GM12874 (cell line): ENCODE results near the gene MORN1.

Experiments used
- TF ChIP-seq, protein P1 (sequence below): IDR thresholded peaks from 2 replicates; pipeline ENCODE4 v1.5.1; 2011; ENCODE audit warnings: low read depth, mild to moderate bottlenecking, control low read depth, low read length, moderate library complexity; ENCODE audit not compliant: insufficient read depth

MORN1 gene

DNA sequence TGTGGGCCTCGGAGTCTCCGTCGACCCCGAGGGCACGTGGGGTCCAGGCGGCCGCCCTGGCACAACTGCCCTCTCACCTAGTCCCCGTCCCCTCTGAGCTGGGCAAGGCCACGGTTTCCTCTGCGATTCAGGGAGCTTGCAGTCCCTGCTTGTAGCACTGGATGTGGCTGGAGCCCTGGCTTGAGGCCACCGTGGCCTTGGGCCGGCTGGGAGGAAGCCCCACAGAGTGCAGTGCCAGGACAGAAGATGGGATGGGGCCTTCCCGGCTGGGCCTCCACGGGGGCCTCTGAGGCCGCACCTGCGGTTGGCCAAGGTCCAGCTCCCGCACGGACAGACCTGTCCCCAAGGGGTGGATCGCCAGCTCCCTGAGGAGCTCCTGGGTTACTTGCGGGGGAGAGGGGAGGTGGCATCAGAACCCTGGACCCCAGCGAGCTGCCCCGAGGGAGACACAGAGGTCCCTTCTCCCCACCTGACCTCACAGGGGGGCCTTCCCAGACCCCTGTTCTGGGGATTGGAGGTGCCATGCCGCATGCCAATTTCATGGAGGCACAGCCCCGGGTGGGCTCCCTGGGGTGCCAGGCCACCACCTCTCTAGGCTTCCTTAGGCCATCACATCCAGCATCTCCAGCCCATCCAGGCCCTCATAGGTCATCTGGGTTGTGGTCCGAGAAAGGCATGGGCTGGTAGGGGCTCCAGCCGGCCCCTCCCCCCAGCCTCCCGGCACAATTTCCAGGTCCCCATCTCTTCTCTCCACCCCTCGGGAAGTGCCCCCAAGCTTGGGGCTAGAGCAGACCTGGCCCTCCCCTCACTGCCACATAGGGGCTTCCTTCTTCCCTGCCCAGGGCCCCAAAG, 80.8 kb downstream of the MORN1 start:
- TF ChIP-seq, protein P1, sequence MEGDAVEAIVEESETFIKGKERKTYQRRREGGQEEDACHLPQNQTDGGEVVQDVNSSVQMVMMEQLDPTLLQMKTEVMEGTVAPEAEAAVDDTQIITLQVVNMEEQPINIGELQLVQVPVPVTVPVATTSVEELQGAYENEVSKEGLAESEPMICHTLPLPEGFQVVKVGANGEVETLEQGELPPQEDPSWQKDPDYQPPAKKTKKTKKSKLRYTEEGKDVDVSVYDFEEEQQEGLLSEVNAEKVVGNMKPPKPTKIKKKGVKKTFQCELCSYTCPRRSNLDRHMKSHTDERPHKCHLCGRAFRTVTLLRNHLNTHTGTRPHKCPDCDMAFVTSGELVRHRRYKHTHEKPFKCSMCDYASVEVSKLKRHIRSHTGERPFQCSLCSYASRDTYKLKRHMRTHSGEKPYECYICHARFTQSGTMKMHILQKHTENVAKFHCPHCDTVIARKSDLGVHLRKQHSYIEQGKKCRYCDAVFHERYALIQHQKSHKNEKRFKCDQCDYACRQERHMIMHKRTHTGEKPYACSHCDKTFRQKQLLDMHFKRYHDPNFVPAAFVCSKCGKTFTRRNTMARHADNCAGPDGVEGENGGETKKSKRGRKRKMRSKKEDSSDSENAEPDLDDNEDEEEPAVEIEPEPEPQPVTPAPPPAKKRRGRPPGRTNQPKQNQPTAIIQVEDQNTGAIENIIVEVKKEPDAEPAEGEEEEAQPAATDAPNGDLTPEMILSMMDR = no peak

DNA sequence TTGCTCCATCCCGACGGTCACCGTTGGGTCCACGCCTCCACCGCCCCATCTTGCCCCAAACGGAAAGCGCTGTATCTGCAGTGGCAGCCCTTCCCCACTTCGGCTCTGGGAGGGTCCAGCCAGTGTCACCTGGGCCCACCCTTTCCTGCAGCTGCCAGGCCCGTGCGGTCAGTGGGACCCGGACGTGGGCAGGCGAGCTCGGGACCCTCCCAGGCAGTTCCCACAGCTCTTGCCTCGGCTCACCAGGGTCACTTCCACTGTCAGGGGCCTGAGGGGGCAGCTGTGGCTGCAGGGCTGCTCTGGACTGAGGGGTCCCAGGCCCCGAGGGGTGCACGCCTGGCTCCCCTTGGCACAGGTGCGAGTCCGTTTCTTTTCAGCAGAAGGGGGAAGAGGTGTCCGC, 82.5 kb downstream of the MORN1 start:
- TF ChIP-seq, protein P1 = no peak

DNA sequence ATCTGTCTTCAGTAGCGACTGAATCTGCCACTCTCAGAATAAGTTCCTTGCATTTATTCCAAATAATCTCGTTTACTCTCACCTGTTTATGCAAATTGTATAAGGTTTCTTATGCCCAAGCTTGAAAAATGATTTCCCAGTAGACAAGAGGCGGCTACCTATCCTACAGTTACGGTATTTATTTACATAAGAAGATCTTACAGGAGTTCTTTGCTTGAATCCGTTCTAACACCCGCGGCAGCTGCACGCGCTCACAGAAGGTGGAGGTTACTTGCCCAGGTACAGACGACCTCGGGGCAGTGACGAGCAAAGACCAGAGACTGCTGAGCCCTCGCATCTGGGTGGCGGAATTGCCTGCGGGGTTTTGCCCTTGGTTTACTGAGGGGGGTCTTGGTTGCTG, 83.4 kb downstream of the MORN1 start:
- TF ChIP-seq, protein P1 = no peak

DNA sequence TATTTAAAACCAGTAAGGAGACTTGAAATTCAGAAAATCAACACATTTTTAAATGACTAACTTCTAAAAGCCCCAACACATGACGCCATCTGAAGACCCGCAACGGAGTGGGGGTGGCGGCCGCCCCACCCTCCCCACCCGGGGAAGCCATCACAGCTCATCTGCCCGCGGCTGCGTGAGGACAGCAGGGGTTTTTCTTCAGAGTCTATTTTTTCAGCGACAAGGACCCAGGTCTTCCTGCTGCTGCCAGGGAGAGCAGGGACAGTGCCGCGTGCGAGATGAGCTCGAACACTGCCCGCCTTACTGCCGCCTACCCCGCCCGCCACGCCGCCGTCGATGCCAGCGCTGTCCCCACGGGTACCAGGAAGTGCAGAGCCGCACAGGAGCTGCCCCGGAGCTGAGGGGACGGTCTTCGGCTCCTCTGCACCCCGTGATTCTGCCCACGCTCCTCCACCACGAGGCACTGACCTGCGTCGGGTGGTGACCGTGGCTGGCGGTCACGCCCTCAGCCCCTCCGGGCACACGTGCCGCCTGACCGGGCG, 84.2 kb downstream of the MORN1 start:
- TF ChIP-seq, protein P1 = no peak

DNA sequence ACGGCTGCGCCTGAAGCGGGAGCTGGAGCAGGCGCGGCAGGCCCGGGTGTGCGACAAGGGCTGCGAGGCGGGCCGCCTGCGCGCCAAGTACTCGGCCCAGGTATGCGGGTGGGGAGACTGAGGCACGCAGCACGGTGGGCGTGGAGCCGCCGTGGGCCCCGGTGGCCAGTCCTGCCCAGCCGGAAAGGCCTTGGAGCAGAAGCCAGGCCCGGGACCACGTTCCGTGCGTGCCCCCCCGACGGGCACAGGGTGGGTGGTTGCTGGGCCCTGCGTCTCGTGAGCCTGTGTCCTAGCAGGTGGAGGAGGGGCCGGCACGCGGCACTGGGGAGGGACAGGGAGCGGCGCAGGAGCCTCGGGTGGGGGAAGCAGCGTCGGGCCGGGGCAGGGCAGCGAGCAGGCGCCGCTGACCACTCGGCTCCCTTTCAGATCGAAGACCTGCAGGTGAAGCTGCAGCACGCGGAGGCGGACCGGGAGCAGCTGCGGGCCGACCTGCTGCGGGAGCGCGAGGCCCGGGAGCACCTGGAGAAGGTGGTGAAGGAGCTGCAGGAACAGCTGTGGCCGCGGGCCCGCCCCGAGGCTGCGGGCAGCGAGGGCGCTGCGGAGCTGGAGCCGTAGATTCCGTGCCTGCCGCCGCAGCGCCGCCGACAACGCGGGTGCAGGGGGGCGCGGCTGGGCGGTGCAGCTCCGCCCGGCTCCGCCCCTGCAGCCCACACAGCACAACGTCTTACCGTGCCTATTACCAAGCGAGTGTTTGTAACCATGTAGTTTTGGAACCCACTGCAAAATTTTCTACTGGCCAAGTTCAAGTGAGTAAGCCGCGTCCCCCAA, 85.0 kb downstream of the MORN1 start:
- TF ChIP-seq, protein P1 = no peak

DNA sequence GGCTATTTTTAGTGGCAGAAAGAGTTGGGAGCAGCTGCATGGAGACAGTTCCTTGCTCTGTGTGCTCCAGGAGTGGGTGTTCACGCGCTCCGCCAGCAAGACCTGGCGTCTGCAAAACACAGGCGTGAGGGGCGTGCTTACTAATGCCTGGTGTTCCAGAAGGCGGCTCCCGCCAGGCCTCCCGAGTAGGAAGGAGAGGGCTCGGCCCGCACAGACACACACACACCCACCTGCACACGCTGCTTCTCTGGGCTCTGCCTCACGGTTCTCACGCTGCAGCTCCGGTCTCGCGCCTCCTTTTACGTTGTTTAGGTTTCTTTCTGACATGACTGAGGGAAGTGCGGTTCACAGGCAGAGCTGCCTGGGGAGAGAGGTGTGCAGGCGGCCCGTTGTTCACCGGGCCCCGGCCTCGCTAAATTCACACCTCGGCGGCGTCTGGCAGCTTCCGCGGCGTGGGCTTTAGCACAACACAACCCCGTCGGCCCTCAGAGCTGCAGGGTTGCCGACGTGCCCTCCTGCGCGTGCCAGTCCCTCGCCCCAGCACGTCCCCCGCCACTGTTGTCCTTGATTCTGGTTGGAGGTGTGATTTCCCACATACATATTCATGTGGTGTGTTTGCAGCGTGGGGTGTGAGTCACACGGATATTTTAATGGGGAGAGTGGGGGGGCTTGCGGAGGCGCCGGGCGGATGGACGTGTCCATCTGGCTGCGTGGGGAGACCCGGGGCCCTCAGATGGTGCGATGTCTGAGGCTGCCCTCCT, 86.3 kb downstream of the MORN1 start:
- TF ChIP-seq, protein P1 = no peak
